HepG2 (cell line): ENCODE measurements around the gene PHRF1. TPM values are rescaled to one million over a fixed set of nuclear protein-coding genes. Genes with fewer than 3 reads are reported as not detected.

Experiments
- GABPB1 ChIP-seq: IDR thresholded peaks from 2 replicates; pipeline ENCODE4 v1.6.1; 2016; ENCODE audit warnings: mild to moderate bottlenecking, missing genetic modification reagents, moderate library complexity, missing compliant biosample characterization
- GFI1 ChIP-seq: sonication (generic); formaldehyde crosslinking; IDR thresholded peaks from 2 replicates; pipeline ENCODE4 v1.5.0; 2020; ENCODE audit warnings: missing genetic modification reagents, mild to moderate bottlenecking, borderline replicate concordance
- IRF9 ChIP-seq: sonication (generic); formaldehyde crosslinking; IDR thresholded peaks from 2 replicates; pipeline ENCODE4 v1.8.0; 2022; ENCODE audit warnings: missing genetic modification reagents, mild to moderate bottlenecking, borderline replicate concordance
- KAT7 ChIP-seq: IDR thresholded peaks from 2 replicates; pipeline ENCODE4 v1.6.1; 2018; ENCODE audit warnings: borderline replicate concordance, missing compliant biosample characterization
- MAFG ChIP-seq: sonication (generic); formaldehyde crosslinking; IDR thresholded peaks from 2 replicates; pipeline ENCODE4 v1.5.1; 2020; ENCODE audit warnings: mild to moderate bottlenecking, missing genetic modification reagents
- PAX8 ChIP-seq: sonication (generic); formaldehyde crosslinking; IDR thresholded peaks from 2 replicates; pipeline ENCODE4 v1.8.0; 2022; ENCODE audit warnings: mild to moderate bottlenecking, missing genetic modification reagents, borderline replicate concordance
- SIX1 ChIP-seq: sonication (generic); formaldehyde crosslinking; IDR thresholded peaks from 2 replicates; pipeline ENCODE4 v1.4.0; 2020; ENCODE audit warnings: missing genetic modification reagents, borderline replicate concordance
- SKI ChIP-seq: fragments of 450-650 bp; IDR thresholded peaks from one replicate; pipeline ENCODE4 v1.6.1; 2018; ENCODE audit warnings: mild to moderate bottlenecking; ENCODE audit not compliant: partially characterized antibody
- TSC22D2 ChIP-seq: sonication (generic); formaldehyde crosslinking; IDR thresholded peaks from 2 replicates; pipeline ENCODE4 v1.5.1; 2020; ENCODE audit warnings: missing genetic modification reagents, mild to moderate bottlenecking, borderline replicate concordance
- UBTF ChIP-seq: sonication (generic); formaldehyde crosslinking; IDR thresholded peaks from 2 replicates; pipeline ENCODE4 v1.4.0; 2020; ENCODE audit warnings: mild to moderate bottlenecking, missing genetic modification reagents
- ZBTB21 ChIP-seq: sonication (generic); formaldehyde crosslinking; IDR thresholded peaks from 2 replicates; pipeline ENCODE4 v1.4.0; 2020; ENCODE audit warnings: missing genetic modification reagents
- ZC3H4 ChIP-seq: sonication (generic); formaldehyde crosslinking; IDR thresholded peaks from 2 replicates; pipeline ENCODE4 v1.4.0; 2020; ENCODE audit warnings: missing genetic modification reagents, borderline replicate concordance
- ZNF329 ChIP-seq: sonication (generic); formaldehyde crosslinking; IDR thresholded peaks from 2 replicates; pipeline ENCODE4 v1.9.0; 2021; ENCODE audit warnings: low read depth, mild to moderate bottlenecking, missing genetic modification reagents
- ZNF563 ChIP-seq: sonication (generic); formaldehyde crosslinking; IDR thresholded peaks from 2 replicates; pipeline ENCODE4 v1.8.0; 2022; ENCODE audit warnings: mild to moderate bottlenecking, moderate library complexity, missing genetic modification reagents
- ZNF589 ChIP-seq: sonication (generic); formaldehyde crosslinking; conservative IDR thresholded peaks from 2 replicates; pipeline ENCODE4 v1.8.0; 2022; ENCODE audit warnings: mild to moderate bottlenecking, moderate library complexity, missing genetic modification reagents
- ZNF597 ChIP-seq: sonication (generic); formaldehyde crosslinking; IDR thresholded peaks from 2 replicates; pipeline ENCODE4 v1.5.0; 2020; ENCODE audit warnings: missing genetic modification reagents
- ZNF724P ChIP-seq: sonication (generic); formaldehyde crosslinking; IDR thresholded peaks from 2 replicates; pipeline ENCODE4 v1.8.0; 2022; ENCODE audit warnings: missing genetic modification reagents, borderline replicate concordance
- ZNF746 ChIP-seq: sonication (generic); formaldehyde crosslinking; IDR thresholded peaks from 2 replicates; pipeline ENCODE4 v1.8.0; 2022; ENCODE audit warnings: mild to moderate bottlenecking, missing genetic modification reagents
- polyA plus RNA-seq, 8 experiments: library from polyadenylated mRNA; depleted of rRNA in 3 of 8; stranded (reverse) in 7 of 8; unstranded in 1 of 8; fragments of >200 nt; fragmentation: Illumina TruSeq in 4 of 8; extraction: Trizol in 4 of 8; gene quantifications; 2 replicates each; pipeline versions ENCODE4 v1.2.1 to v1.2.3, GENCODE V29; 2011 to 2016; ENCODE audit warnings: low read depth in 4 of 8, missing spikeins in 1 of 8, mixed read lengths in 1 of 8; ENCODE audit not compliant: insufficient read depth in 1 of 8
- total RNA-seq, 5 experiments: library from RNA; depleted of rRNA; stranded (reverse); fragments of >200 nt; fragmentation: Illumina TruSeq; extraction: Trizol; gene quantifications; 2 replicates each; pipeline ENCODE4 v1.2.3, GENCODE V29; 2016; ENCODE audit warnings: low read depth in 1 of 5
- TF ChIP-seq, protein P1 (sequence below): sonication (generic); formaldehyde crosslinking; IDR thresholded peaks from 2 replicates; pipeline ENCODE4 v1.5.1; 2020; ENCODE audit warnings: mild to moderate bottlenecking, missing genetic modification reagents, moderate library complexity
- TF ChIP-seq, protein P2 (sequence below): sonication (generic); formaldehyde crosslinking; conservative IDR thresholded peaks from 2 replicates; pipeline ENCODE4 v1.5.0; 2020; ENCODE audit warnings: missing genetic modification reagents

PHRF1 gene
- total and polyA plus RNA-seq, 2 of the 13 experiments (the other 11 are each of a cell fraction or from before 2014, with no cell fraction given) = 8.2 to 16.7 TPM

- TF ChIP-seq ZNF597 (no peak), ZNF746 (CRISPR knock-in tag) (no peak), ZBTB21 (no peak), GFI1 (CRISPR knock-in tag) (no peak), ZNF589 (CRISPR knock-in tag) (no peak), UBTF (CRISPR knock-in tag) (peak; percentile 39; the same call in 1 of the 2 replicates), ZC3H4 (CRISPR knock-in tag) (no peak), KAT7 (CRISPR knock-in tag) (0 out of 2 replicates have a peak, but pooled peaks have one; percentile 41), IRF9 (CRISPR knock-in tag) (peak; percentile 29; the same call in 1 of the 2 replicates), ZNF563 (CRISPR knock-in tag) (no peak), GABPB1 (CRISPR knock-in tag) (peak; percentile 43; the same call in 1 of the 2 replicates), SKI (no peak), SIX1 (no peak), TSC22D2 (CRISPR knock-in tag) (no peak), MAFG (peak; percentile 40; the same call in 1 of the 2 replicates), PAX8 (CRISPR knock-in tag) (no peak), ZNF724P (CRISPR knock-in tag) (no peak), ZNF329 (CRISPR knock-in tag) (no peak)
- TF ChIP-seq, protein P1, sequence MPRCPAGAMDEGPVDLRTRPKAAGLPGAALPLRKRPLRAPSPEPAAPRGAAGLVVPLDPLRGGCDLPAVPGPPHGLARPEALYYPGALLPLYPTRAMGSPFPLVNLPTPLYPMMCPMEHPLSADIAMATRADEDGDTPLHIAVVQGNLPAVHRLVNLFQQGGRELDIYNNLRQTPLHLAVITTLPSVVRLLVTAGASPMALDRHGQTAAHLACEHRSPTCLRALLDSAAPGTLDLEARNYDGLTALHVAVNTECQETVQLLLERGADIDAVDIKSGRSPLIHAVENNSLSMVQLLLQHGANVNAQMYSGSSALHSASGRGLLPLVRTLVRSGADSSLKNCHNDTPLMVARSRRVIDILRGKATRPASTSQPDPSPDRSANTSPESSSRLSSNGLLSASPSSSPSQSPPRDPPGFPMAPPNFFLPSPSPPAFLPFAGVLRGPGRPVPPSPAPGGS = 0 out of 2 replicates have a peak, but pooled peaks have one; percentile 11
- TF ChIP-seq, protein P2, sequence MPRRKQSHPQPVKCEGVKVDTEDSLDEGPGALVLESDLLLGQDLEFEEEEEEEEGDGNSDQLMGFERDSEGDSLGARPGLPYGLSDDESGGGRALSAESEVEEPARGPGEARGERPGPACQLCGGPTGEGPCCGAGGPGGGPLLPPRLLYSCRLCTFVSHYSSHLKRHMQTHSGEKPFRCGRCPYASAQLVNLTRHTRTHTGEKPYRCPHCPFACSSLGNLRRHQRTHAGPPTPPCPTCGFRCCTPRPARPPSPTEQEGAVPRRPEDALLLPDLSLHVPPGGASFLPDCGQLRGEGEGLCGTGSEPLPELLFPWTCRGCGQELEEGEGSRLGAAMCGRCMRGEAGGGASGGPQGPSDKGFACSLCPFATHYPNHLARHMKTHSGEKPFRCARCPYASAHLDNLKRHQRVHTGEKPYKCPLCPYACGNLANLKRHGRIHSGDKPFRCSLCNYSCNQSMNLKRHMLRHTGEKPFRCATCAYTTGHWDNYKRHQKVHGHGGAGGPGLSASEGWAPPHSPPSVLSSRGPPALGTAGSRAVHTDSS (CRISPR knock-in tag) = no peak
Observed at GRCh38 chr11:534396-535209, 41.7 kb upstream of the PHRF1 start (continued).
